Omental fat pad (tissue), 4 donors: ENCODE measurements around the gene SNX3. TPM values are rescaled to one million over a fixed set of nuclear protein-coding genes. Genes with fewer than 3 reads are reported as not detected.

Source experiments
- ATAC-seq: fragments of 150-250 bp; one replicate; pipeline ENCODE4 v1.9.1; 2016; ENCODE audit warnings: mild to moderate bottlenecking, moderate library complexity; ENCODE audit not compliant: low FRiP score
- DNase-seq: peaks from one replicate; pipeline ENCODE4 v3.0.0-alpha.2; 2019; ENCODE audit warnings: low spot score
- CTCF ChIP-seq, 3 donors: fragments of 450-650 bp; IDR thresholded peaks; one replicate each; pipeline ENCODE4 v1.5.1; 2016 to 2017; ENCODE audit warnings: antibody characterized with exemption in 3 of 3, mild to moderate bottlenecking in 3 of 3, moderate library complexity in 2 of 3
- total RNA-seq, 4 donors: library from RNA; depleted of rRNA; stranded (reverse); fragments of >200 nt; gene quantifications; one replicate each; pipeline ENCODE4 v1.1.0, GENCODE V29; 2016

Gene SNX3
- total RNA-seq, 4 donors from 2014 or later = 136 to 245 (median 202) TPM

GRCh38 chr6:108179741-108180140, 81.1 kb downstream of the SNX3 start:
- no peak for TF ChIP-seq CTCF (IDR thresholded peaks at IDR 0.05)
- DNase-seq (no peak), ATAC-seq (no peak)

DNA sequence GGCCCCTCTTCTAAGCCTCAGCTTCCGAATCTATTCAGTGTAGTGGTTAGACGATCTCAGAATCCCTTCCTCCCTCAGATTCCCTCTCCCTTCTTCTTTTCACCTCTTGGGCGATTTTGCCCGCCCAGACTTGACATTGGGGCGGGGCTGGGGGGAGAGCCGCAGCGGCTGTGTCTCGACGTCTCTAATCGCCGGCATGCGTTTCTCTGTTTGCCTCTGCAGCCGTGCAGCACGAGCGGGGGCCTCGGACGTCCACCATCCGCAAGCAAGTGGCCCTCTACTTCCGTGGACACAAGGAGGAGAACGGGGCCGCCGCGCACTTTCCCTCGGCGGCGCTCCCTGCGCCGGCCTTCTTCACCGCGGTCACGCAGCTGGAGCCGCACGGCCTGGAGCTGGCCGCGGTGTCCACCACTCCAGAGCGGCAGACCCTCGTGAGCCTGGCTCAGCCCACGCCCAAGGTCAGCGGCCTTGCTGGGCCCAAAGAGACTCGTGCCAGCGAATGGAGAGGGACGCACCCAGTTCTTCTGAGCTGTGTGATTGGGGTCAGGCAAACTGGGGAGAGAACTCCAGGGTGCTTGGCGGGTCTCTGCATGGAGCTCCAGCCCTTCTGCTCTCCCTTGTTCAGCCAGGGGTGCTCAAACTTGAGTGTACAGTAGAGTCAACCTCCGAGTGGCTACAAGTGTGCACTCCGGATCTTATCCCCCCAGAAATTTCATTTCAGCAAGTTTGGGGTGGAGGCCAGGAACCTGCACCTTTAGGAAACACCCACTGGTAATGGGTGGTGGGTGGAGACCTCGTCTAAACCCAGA, 84.4 kb downstream of the SNX3 start:
- no peak for TF ChIP-seq CTCF (IDR thresholded peaks at IDR 0.05)
- DNase-seq (no peak), ATAC-seq (no peak)

DNA sequence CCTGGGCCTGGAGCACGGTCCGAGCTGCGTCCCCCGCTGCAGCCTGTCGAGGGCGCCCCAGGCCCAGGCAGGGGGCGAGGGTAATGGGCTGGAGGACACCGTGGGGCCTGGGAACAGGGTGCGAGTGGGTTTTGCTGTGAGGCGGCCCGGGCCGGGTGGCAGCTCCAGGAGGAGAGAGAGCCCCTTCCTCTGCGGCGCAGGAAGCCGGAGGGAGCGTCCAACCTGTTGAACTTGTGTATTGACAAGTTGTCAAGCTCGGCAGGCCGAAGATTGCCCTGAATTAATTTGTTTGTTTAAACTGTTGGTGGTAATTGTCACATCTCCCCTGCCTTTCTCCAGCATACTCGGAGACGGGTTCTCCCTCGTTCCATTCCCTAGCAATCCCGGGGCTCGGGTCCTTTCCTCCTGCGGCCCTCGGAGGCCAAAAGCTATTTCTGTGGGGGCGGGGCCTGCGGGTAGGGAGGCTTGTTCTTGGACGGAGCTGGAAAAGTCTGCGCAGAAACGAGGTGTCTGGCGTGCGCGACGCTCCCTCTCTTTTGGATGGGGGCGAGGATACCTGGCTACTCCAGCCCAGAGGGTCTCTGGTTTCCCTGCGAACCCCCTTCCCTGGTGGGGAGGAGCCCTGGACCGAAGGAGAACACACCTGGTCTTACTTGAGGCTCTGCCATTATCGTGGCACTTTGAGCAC, 85.1 kb downstream of the SNX3 start:
- ATAC-seq (no peak), DNase-seq (no peak)
- no peak for TF ChIP-seq CTCF (IDR thresholded peaks at IDR 0.05)

DNA sequence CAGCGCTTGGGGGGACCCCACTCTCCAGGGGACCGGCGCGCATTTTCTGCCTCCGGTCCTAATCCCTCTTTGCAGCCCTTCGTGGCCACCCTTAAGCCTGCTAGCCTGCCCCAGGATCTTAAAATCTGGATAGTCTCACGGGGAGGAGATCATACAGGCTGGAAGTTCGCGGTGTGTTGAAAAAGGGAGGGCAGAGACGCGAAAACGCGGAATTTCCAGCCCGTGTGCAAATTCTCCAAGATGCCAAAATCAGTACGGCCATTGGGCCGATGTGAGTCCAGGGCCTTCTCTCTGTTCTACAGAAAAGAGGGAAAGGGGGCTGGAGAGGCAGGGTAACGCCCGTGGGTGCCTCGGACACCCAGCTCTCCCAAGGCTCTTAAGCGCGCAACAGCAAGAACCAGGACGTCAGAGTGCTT, 85.7 kb downstream of the SNX3 start:
- TF ChIP-seq CTCF (IDR thresholded peaks at IDR 0.05) = no peak
- ATAC-seq = no peak
- DNase-seq = no peak

GRCh38 chr6:108174371-108175175, 86.3 kb downstream of the SNX3 start:
- ATAC-seq (no peak), DNase-seq (no peak)
- no peak for TF ChIP-seq CTCF (IDR thresholded peaks at IDR 0.05)

DNA sequence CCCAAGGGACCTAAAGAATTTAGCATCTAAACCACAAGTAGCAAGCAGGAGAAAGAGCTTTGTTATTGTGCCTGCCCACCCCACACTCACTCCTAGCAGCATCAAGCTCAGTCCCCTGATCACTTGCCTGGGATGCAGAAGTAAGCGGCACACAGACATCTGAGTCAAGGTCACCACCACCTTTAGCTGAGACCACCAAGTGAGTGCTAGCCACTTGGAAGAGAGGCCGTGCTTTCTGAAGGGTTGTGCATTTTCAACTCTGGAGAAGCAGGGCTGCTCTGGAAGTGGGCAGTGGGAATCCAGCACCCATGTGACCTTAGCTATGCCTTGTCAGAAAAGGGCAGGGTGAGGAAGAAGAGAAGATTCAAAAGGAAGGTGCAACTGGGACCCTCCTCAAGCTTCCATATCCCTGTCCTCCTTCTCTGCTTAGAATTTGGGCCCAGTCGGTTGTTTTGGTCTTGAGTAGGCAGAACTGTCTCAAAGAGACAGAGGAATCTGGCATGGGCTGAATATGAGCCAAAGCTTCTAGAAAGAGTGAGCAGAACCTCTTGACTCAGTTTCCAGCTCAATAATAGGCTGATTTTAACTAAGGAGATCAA, 88.8 kb downstream of the SNX3 start:
- no peak for TF ChIP-seq CTCF (IDR thresholded peaks at IDR 0.05)
- no peak for ATAC-seq

More for the DNA sequence above, 88.8 kb downstream of the SNX3 start:
- no peak for DNase-seq
